Superior temporal gyrus (tissue), 1 donor: ENCODE measurements around the gene KRTAP9-7.
"Not testable (repeated sequence)": the region's sequence is repeated elsewhere in the genome, so short reads cannot be mapped to it uniquely, and the experiment has no call there.

Experiments
- DNase-seq: peaks from one replicate; pipeline ENCODE4 v3.0.0-alpha.2; 2016; ENCODE audit errors: extremely low spot score

Gene KRTAP9-7

GRCh38 chr17:41275648-41276190 is at the start of gene KRTAP9-7:
Gene KRTAP9-7 (plus strand): TSS chr17:41275698. CDS start chr17:41275698, 0 bp downstream.
- DNase-seq: peak; percentile 0

GRCh38 chr17:41226051-41226450 is 49.4 kb upstream of the KRTAP9-7 start:
- no peak for DNase-seq

GRCh38 chr17:41226598-41227095 is 48.9 kb upstream of the KRTAP9-7 start, which contains the start of gene KRTAP9-2:
Gene KRTAP9-2 (plus strand): TSS chr17:41226648. CDS start chr17:41226655, 7 bp downstream.
- not testable (repeated sequence) for DNase-seq

- no peak for DNase-seq
These were observed 45.4 kb upstream of the KRTAP9-7 start for GRCh38 chr17:41230094-41230493.

GRCh38 chr17:41231731-41232130 is 43.8 kb upstream of the KRTAP9-7 start:
- DNase-seq: no peak

- DNase-seq: not testable (repeated sequence)
These were observed 42.9 kb upstream of the KRTAP9-7 start, which contains the start of gene KRTAP9-3 for GRCh38 chr17:41232399-41233105. Gene KRTAP9-3 (plus strand): TSS chr17:41232449. CDS start chr17:41232502, 53 bp downstream.

GRCh38 chr17:41237116-41237515 is 38.4 kb upstream of the KRTAP9-7 start:
- not testable (repeated sequence) for DNase-seq

- not testable (repeated sequence) for DNase-seq
These were observed 37.5 kb upstream of the KRTAP9-7 start, which contains the start of gene KRTAP9-8 for GRCh38 chr17:41237949-41238437. Gene KRTAP9-8 (plus strand): TSS chr17:41237999. CDS start chr17:41238052, 53 bp downstream.

GRCh38 chr17:41246995-41247787 is 28.3 kb upstream of the KRTAP9-7 start:
- not testable (repeated sequence) for DNase-seq

GRCh38 chr17:41249637-41250240 is 25.8 kb upstream of the KRTAP9-7 start, which contains the start of gene KRTAP9-4:
Gene KRTAP9-4 (plus strand): TSS chr17:41249687. CDS start chr17:41249721, 34 bp downstream.
- not testable (repeated sequence) for DNase-seq

GRCh38 chr17:41251261-41251660 is 24.2 kb upstream of the KRTAP9-7 start:
- DNase-seq: peak; percentile 7

- DNase-seq: peak; percentile 0
These were observed 20.6 kb upstream of the KRTAP9-7 start for GRCh38 chr17:41254861-41255260.

- DNase-seq: peak; percentile 2
These were observed 19.9 kb upstream of the KRTAP9-7 start, which contains the start of gene KRTAP9-9 for GRCh38 chr17:41255381-41256290. Gene KRTAP9-9 (plus strand): TSS chr17:41255384.

GRCh38 chr17:41256291-41256685 is 19.2 kb upstream of the KRTAP9-7 start:
- DNase-seq: no peak

GRCh38 chr17:41258406-41258805 is 17.1 kb upstream of the KRTAP9-7 start:
- DNase-seq: peak; percentile 0

GRCh38 chr17:41263212-41263611 is 12.3 kb upstream of the KRTAP9-7 start:
- peak; percentile 0 for DNase-seq

GRCh38 chr17:41264599-41264998 is 10.9 kb upstream of the KRTAP9-7 start:
- DNase-seq: peak; percentile 1

- DNase-seq: no peak
These were observed 10.4 kb upstream of the KRTAP9-7 start, which contains the start of gene KRTAP9-6 for GRCh38 chr17:41265078-41265477. Gene KRTAP9-6 (plus strand): TSS chr17:41265378. CDS start chr17:41265378, 0 bp downstream.

- DNase-seq: no peak
These were observed 7.8 kb upstream of the KRTAP9-7 start for GRCh38 chr17:41267711-41268110.

- not testable (repeated sequence) for DNase-seq
These were observed 4.2 kb upstream of the KRTAP9-7 start for GRCh38 chr17:41271323-41271722.
